Right atrium auricular region (tissue), 2 donors: Measurements from ENCODE around the gene MLC1. TPM values are rescaled to one million over a fixed set of nuclear protein-coding genes. Genes with fewer than 3 reads are reported as not detected.

Experiments used
- DNase-seq: peaks from one replicate; pipeline ENCODE4 v3.0.0-alpha.2; 2019; ENCODE audit warnings: low spot score
- H3K27ac ChIP-seq, 2 donors: fragments of 200-600 bp; sonication (generic); 1 replicate in 1 of 2; 2 replicates in 1 of 2; pipeline ENCODE4 v1.5.1; 2016 to 2019
- H3K27me3 ChIP-seq, 2 donors: fragments of 200-600 bp; sonication (generic); one replicate each; pipeline versions ENCODE4 v1.5.1 to v1.6.0; 2017 to 2019
- H3K36me3 ChIP-seq: fragments of 200-600 bp; sonication (generic); one replicate; pipeline ENCODE4 v1.5.1; 2016
- H3K4me1 ChIP-seq, 2 donors: fragments of 200-600 bp; sonication (generic); one replicate each; pipeline versions ENCODE4 v1.5.1 to v1.6.0; 2017 to 2019
- H3K4me3 ChIP-seq, 2 donors: fragments of 200-600 bp; sonication (generic); 1 replicate in 1 of 2; 2 replicates in 1 of 2; pipeline ENCODE4 v1.5.1; 2017 to 2019; ENCODE audit warnings: mild to moderate bottlenecking in 1 of 2, moderate library complexity in 1 of 2
- H3K9me3 ChIP-seq, 2 donors: fragments of 200-600 bp; sonication (generic); one replicate each; pipeline ENCODE4 v1.5.1; 2019
- CTCF ChIP-seq, 2 donors: fragments of 200-600 bp; sonication (generic); IDR thresholded peaks; one replicate each; pipeline ENCODE4 v1.5.1; 2019; ENCODE audit warnings: antibody characterized with exemption in 2 of 2
- total RNA-seq, 2 donors: library from RNA; depleted of rRNA; stranded (reverse); fragments of >200 nt; gene quantifications; one replicate each; pipeline ENCODE4 v1.1.0, GENCODE V29; 2016

The MLC1 gene
- total RNA-seq, 2 donors from 2014 or later = 0.71 TPM; not detected in 1

- peaks cover 10 to 13% of the 10 kb centered on the region in 2 donors for H3K27me3 ChIP-seq
Measured at GRCh38 chr22:50062509-50063135, 22.6 kb downstream of the MLC1 start.

GRCh38 chr22:50061824-50062355, 23.3 kb downstream of the MLC1 start:
- H3K27ac ChIP-seq = no peak overlapping the region
- DNase-seq = no peak
- no peaks in the 10 kb centered on the region for H3K9me3 ChIP-seq
- H3K4me1 ChIP-seq = peaks cover 0 to 15% of the 10 kb centered on the region in 2 donors
- H3K36me3 ChIP-seq = no peaks in the 10 kb centered on the region
- no peak for TF ChIP-seq CTCF (IDR thresholded peaks at IDR 0.05)
- H3K27me3 ChIP-seq = peaks cover 10 to 13% of the 10 kb centered on the region in 2 donors
- no peak overlapping the region for H3K4me3 ChIP-seq

More at GRCh38 chr22:50062509-50063135, 22.6 kb downstream of the MLC1 start:
- H3K9me3 ChIP-seq = no peaks in the 10 kb centered on the region
- no peak for TF ChIP-seq CTCF (IDR thresholded peaks at IDR 0.05)
- H3K36me3 ChIP-seq = no peaks in the 10 kb centered on the region
- no peak overlapping the region for H3K27ac ChIP-seq
- peaks cover 0 to 15% of the 10 kb centered on the region in 2 donors for H3K4me1 ChIP-seq
- DNase-seq = no peak
- no peak overlapping the region for H3K4me3 ChIP-seq

GRCh38 chr22:50061141-50061823, 23.9 kb downstream of the MLC1 start:
- TF ChIP-seq CTCF (IDR thresholded peaks at IDR 0.05) = no peak
- no peak for DNase-seq
- Histone ChIP-seq H3K9me3 (no peaks in the 10 kb centered on the region), H3K36me3 (no peaks in the 10 kb centered on the region), H3K27me3 (peaks cover 10 to 13% of the 10 kb centered on the region in 2 donors), H3K4me1 (peaks cover 0 to 15% of the 10 kb centered on the region in 2 donors), H3K27ac (no peak overlapping the region), H3K4me3 (no peak overlapping the region)

GRCh38 chr22:50060441-50061140, 24.6 kb downstream of the MLC1 start:
- Histone ChIP-seq H3K9me3 (no peaks in the 10 kb centered on the region), H3K4me3 (no peak overlapping the region), H3K27ac (no peak overlapping the region), H3K4me1 (peaks cover 0 to 15% of the 10 kb centered on the region in 2 donors), H3K36me3 (no peaks in the 10 kb centered on the region), H3K27me3 (peaks cover 10 to 13% of the 10 kb centered on the region in 2 donors)
- TF ChIP-seq CTCF (IDR thresholded peaks at IDR 0.05) = no peak
- DNase-seq = no peak

- no peaks in the 10 kb centered on the region for H3K9me3 ChIP-seq
- peaks cover 10 to 13% of the 10 kb centered on the region in 2 donors for H3K27me3 ChIP-seq
- TF ChIP-seq CTCF (IDR thresholded peaks at IDR 0.05) = no peak
- H3K4me3 ChIP-seq = no peak overlapping the region
- H3K27ac ChIP-seq = no peak overlapping the region
- H3K4me1 ChIP-seq = peaks cover 0 to 15% of the 10 kb centered on the region in 2 donors
- no peak for DNase-seq
- H3K36me3 ChIP-seq = no peaks in the 10 kb centered on the region
Measured at GRCh38 chr22:50059881-50060262, 25.4 kb downstream of the MLC1 start.
